Measurements from ENCODE around the gene BABAM1. TPM values are rescaled to one million over a fixed set of nuclear protein-coding genes. Genes with fewer than 3 reads are reported as not detected.

BABAM1 gene
- total and polyA plus RNA-seq, 9 of the 15 experiments (the other 6 are each of a cell fraction or from before 2014, with no cell fraction given), result 14.7 to 160 (median 113) TPM

- TF ChIP-seq VEZF1 (CRISPR knock-in tag; IDR thresholded peaks at IDR 0.05) (peak; percentile 57), SMAD3 (CRISPR knock-in tag; conservative IDR thresholded peaks at IDR 0.05) (no peak), ELF2 (CRISPR knock-in tag; IDR thresholded peaks at IDR 0.05) (no peak), SRSF9 (IDR thresholded peaks at IDR 0.05; ENCODE audit: borderline replicate concordance, low read depth, low read length) (no peak), RBM15 (IDR thresholded peaks at IDR 0.05; ENCODE audit: insufficient read depth, low read length) (no peak), HDAC6 (IDR thresholded peaks at IDR 0.05; ENCODE audit: low read depth, low read length) (no peak), SLC30A9 (CRISPR knock-in tag; IDR thresholded peaks at IDR 0.05) (no peak), BCLAF1 (IDR thresholded peaks at IDR 0.05; ENCODE audit: borderline replicate concordance in 1 of 2, control insufficient read depth in 1 of 2, low read depth in 2 of 2, low read length in 1 of 2) (no peak), PATZ1 (CRISPR knock-in tag; IDR thresholded peaks at IDR 0.05; ENCODE audit: borderline replicate concordance) (no peak), STAG1 (CRISPR knock-in tag; IDR thresholded peaks at IDR 0.05; ENCODE audit: borderline replicate concordance) (no peak), ZFX (CRISPR knock-in tag; IDR thresholded peaks at IDR 0.05) (peak; percentile 79), SNIP1 (IDR thresholded peaks at IDR 0.05; ENCODE audit: low read depth) (no peak), ZNF609 (CRISPR knock-in tag; IDR thresholded peaks at IDR 0.05; ENCODE audit: borderline replicate concordance) (no peak)
Measured at GRCh38 chr19:17226002-17226933, 41.0 kb upstream of the BABAM1 start, which contains the start of gene OCEL1 (continued).

Measured in K562 (cell line).